ENCODE results near the gene FTO.

FTO gene

DNA sequence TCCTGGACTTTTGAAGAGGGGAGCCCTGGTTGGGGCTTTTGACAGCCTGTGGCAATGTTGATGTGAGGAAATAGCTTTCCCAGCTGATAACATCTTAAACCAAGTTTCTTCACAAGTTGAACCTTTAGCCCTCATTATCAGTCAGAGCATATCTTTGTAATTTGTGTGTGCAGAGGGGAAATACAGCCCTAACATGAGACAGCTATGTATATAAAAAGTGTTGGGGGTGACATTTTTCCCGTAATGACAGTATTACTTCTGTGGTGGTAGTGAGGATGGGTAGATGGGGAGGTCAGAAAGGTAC, 221.1 kb downstream of the FTO start:
- no peak for DNase-seq (ENCODE audit: low read depth, low spot score)

DNA sequence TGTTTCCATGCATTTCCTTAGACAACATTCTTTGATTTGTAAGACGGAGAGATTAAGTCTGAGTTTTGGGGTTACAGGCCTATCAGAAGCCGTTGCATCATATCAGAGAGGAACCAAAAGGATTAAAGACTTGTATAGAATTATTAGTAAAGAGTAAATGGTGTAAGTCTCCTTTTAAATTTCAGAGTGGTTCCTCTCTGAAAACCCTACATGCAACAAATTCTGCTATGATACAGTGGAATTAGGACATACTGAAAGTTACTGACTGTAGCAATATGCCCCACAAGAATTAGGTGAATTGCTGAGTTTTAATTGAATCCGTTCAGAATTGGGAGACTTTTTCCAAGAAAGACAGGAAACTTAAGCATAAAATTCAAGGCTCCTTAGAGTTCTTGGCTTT, 221.6 kb downstream of the FTO start:
- DNase-seq (ENCODE audit: low read depth, low spot score): no peak

- no peak for DNase-seq (ENCODE audit: low read depth, low spot score)
Measured at GRCh38 chr16:53926209-53926608, 222.3 kb downstream of the FTO start.

GRCh38 chr16:53932975-53933374, 229.0 kb downstream of the FTO start:
- no peak for DNase-seq (ENCODE audit: low read depth, low spot score)

DNA sequence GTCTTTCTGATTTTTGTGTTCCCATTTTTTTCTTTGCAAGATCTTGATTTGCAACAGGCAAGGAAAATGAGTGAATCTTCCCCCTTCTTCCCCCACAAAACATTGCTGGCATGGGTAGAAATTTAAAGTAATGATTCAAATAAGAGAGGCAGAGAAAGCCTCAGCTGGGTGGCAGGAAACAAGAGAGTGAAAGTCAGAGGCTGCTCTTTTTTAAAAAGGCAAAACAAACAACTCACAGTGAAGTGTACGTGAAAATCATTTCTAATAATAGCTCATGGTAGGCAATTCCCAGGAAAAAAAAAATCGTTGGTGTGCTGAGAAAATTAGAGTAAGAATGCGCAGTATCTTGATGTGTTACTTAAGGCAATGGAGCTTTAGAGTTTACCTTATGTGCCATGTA, 229.5 kb downstream of the FTO start:
- DNase-seq (ENCODE audit: low read depth, low spot score): no peak

- no peak for DNase-seq (ENCODE audit: low read depth, low spot score)
Measured at GRCh38 chr16:53936052-53936451, 232.1 kb downstream of the FTO start.

DNA sequence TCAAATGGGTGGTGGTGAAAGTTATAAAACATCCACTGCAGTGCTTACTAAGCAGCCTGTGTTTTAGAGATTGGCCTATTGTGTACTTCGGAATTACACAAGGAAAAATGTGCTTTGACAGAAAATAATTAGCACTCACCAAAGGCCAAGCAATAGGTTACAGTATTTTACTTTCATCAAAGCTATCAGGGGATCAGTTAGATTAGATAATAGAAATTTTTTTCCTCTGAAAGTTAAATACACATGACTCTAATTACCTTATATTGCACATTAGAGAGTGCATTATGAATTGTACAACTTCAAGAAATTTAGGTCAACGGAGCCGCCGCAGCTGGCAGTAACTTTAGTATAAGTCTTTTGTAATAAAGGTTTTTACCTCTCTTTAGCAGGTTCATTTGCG, 232.6 kb downstream of the FTO start:
- no peak for DNase-seq (ENCODE audit: low read depth, low spot score)

- DNase-seq (ENCODE audit: low read depth, low spot score): no peak
Measured at GRCh38 chr16:53937161-53937880, 233.4 kb downstream of the FTO start.

GRCh38 chr16:53944025-53944424, 240.1 kb downstream of the FTO start:
- DNase-seq (ENCODE audit: low read depth, low spot score): no peak

- DNase-seq (ENCODE audit: low read depth, low spot score): peak; percentile 31
Measured at GRCh38 chr16:53945996-53946395, 242.0 kb downstream of the FTO start.

DNA sequence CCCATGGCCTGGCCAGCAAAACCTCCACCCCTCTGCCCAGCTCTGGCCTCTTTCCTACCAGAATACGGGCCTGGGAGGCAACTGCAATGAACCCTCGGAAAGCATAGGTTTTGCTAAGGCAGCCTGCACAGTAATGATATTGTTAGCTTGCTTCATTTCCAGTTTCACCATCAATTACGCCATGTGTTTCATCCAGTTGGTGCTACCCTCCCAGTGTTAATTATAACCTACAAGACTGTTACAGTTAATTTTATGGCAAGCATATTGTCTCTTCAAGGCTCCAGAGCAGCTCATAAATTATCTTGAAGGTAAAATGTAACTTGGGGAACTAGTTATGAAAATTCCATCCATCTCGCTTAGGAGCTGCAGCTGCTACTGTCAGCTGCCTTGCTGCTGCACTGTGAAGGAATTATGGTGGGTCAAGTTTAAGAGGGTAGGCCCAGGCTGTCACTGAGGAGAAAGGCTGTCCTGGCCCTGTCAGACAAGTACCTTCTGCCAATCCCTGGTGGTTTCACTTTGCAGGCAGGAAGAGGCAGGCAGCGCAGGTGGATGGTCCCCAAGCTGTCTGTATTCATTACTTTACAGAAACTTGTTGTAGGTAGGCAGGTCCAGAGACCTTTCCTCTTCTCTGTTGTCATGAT, 242.9 kb downstream of the FTO start:
- no peak for DNase-seq (ENCODE audit: low read depth, low spot score)

DNA sequence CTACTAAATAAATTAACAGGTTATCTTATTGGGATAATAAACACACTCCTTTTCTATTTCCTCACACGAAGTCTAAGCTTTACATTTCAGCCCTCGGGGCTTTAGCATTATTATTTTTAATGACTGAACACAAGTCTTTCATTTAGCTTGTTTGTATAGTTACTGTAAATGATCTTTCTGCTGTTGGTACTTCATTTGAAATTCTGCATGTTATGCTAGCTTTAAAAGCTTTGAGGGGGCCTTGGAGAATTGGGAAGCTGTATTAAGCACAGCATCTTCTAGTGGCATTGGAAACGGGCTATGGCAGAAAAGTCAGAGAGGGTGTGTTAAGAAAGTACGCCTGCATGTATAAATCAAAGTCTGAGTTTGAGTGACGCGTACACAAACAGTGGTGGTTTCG, 243.7 kb downstream of the FTO start:
- no peak for DNase-seq (ENCODE audit: low read depth, low spot score)

GRCh38 chr16:53948326-53948725, 244.4 kb downstream of the FTO start:
- no peak for DNase-seq (ENCODE audit: low read depth, low spot score)

DNA sequence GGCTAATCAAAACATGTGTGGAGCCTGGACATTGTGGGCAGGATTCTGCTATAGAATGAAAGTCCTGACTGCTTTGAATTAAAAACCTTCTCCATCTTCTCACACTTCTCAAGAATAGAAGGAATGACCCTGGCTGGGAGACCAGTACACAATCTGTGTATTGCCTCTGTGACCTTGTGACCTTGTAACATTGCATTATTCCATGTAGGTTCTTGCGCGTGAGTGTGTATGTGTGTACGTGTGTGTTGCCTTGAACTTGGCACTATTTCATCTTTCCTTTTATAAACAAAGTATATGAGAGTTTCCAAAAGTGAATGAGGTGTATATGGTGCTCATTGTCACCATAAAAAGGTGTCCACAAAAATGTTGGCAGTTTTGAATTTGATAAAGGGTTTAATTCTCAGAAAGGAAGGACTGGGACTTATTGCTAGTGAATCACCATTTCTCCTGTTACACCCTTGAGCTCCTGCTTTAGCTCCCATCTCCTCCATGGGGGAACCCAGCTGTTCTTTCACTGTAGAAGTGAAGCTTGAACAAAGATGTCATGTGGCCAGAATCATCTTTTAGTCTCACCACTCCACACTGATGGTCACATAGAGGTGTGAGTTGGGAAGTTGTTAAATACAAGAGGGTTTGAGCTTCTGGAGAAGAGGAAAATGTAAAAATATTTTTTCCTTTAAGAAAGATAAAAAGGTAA, 244.9 kb downstream of the FTO start:
- no peak for DNase-seq (ENCODE audit: low read depth, low spot score)

GRCh38 chr16:53949715-53950410, 245.9 kb downstream of the FTO start:
- DNase-seq (ENCODE audit: low read depth, low spot score): no peak

DNA sequence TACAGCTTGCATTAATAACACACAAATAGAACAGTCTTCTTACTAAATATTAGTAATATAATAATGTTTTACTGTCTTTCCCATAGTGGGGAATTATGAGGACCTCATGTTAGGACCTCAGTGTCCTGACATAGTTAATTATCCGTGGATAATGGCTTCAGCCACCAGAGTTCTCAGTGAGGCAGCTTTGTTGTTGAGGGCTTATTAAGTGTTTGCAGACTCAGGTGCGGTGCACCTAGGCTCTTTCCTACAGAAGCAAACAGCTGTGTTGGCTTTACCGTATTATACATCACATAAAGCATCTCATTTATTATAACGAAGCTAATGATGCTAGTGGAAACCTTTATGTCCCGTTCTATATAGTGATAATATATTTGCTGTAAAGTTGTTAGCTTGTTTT, 246.7 kb downstream of the FTO start:
- no peak for DNase-seq (ENCODE audit: low read depth, low spot score)

- no peak for DNase-seq (ENCODE audit: low read depth, low spot score)
Measured at GRCh38 chr16:53952215-53953208, 248.6 kb downstream of the FTO start.

DNA sequence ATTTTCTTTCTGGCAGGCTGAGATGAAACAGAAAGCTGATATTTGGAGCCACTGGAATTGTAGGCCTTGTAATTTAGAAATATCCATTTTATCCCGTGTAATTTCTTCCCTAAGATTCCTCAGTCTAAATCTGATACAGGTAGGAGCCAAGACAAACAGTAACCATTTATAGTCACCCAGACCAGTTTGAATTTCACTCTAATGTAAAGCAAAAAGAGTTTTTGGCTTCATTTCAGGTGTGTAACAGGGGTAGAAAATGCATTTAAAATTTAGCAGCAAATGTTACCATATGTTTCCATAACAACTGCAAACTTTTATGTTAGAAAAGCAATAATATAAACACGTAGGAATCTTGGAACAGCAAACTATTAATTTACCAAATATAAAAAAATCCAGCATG, 249.4 kb downstream of the FTO start:
- DNase-seq (ENCODE audit: low read depth, low spot score): no peak

- no peak for DNase-seq (ENCODE audit: low read depth, low spot score)
Measured at GRCh38 chr16:53955221-53955875, 251.4 kb downstream of the FTO start.

- peak; percentile 23 for DNase-seq (ENCODE audit: low read depth, low spot score)
Measured at GRCh38 chr16:53958341-53958880, 254.5 kb downstream of the FTO start.

All from ELF-1 (cell line).